Type B pancreatic cell (in vitro differentiated cells): ENCODE data around the gene SH3D19. TPM values are rescaled to one million over a fixed set of nuclear protein-coding genes. Genes with fewer than 3 reads are reported as not detected.

Experiments used
- DNase-seq: peaks from one replicate; pipeline ENCODE4 v3.0.0; 2021; ENCODE audit warnings: mixed read lengths; ENCODE audit not compliant: unreplicated experiment; ENCODE audit errors: extremely low spot score
- H3K27ac Mint-ChIP-seq: 2 replicates; pipeline ENCODE4 v1.8.0; 2021; ENCODE audit warnings: mild to moderate bottlenecking, mixed read lengths
- H3K27me3 Mint-ChIP-seq: 2 replicates; pipeline ENCODE4 v1.8.0; 2021; ENCODE audit warnings: mixed read lengths
- H3K36me3 Mint-ChIP-seq: 2 replicates; pipeline ENCODE4 v1.8.0; 2021; ENCODE audit warnings: mixed read lengths
- H3K4me1 Mint-ChIP-seq: one replicate; pipeline ENCODE4 v1.8.0; 2021; ENCODE audit warnings: mixed read lengths; ENCODE audit not compliant: unreplicated experiment
- H3K4me3 Mint-ChIP-seq: 2 replicates; pipeline ENCODE4 v1.8.0; 2021; ENCODE audit warnings: mild to moderate bottlenecking, mixed read lengths
- H3K9me3 Mint-ChIP-seq: 2 replicates; pipeline ENCODE4 v1.8.0; 2021; ENCODE audit warnings: mixed read lengths
- CTCF ChIP-seq: fragments of 200-600 bp; sonication (generic); conservative IDR thresholded peaks from 2 replicates; pipeline ENCODE4 v1.5.0; 2021; ENCODE audit warnings: antibody characterized with exemption, mild to moderate bottlenecking
- total RNA-seq: library from RNA; stranded (reverse); gene quantifications from 2 replicates; pipeline ENCODE4 v1.2.1, GENCODE V29; 2021; ENCODE audit warnings: low replicate concordance

SH3D19 gene
- total RNA-seq, 1 donor from 2014 or later: 24.3 TPM

- H3K9me3 Mint-ChIP-seq: no peaks in the 10 kb centered on the region
- H3K27me3 Mint-ChIP-seq: no peaks in the 10 kb centered on the region
- no peaks in the 10 kb centered on the region for H3K4me1 Mint-ChIP-seq
- H3K4me3 Mint-ChIP-seq: no peak overlapping the region
- peaks cover 19% of the 10 kb centered on the region for H3K36me3 Mint-ChIP-seq
- H3K27ac Mint-ChIP-seq: no peak overlapping the region
- TF ChIP-seq CTCF: no peak
- no peak for DNase-seq
Measured at GRCh38 chr4:151215295-151215694, 110.1 kb downstream of the SH3D19 start.

- Mint-ChIP-seq H3K4me1 (peaks cover 9% of the 10 kb centered on the region), H3K9me3 (no peaks in the 10 kb centered on the region), H3K4me3 (no peak overlapping the region), H3K36me3 (peaks cover 4% of the 10 kb centered on the region), H3K27ac (no peak overlapping the region), H3K27me3 (no peaks in the 10 kb centered on the region)
- TF ChIP-seq CTCF: no peak
- no peak for DNase-seq
Measured at GRCh38 chr4:151207868-151208267, 117.5 kb downstream of the SH3D19 start.

- peaks cover 12% of the 10 kb centered on the region for H3K4me1 Mint-ChIP-seq
- no peak for DNase-seq
- H3K36me3 Mint-ChIP-seq: no peaks in the 10 kb centered on the region
- no peaks in the 10 kb centered on the region for H3K9me3 Mint-ChIP-seq
- H3K4me3 Mint-ChIP-seq: no peak overlapping the region
- TF ChIP-seq CTCF: no peak
- H3K27me3 Mint-ChIP-seq: no peaks in the 10 kb centered on the region
- no peak overlapping the region for H3K27ac Mint-ChIP-seq
Measured at GRCh38 chr4:151207186-151207585, 118.2 kb downstream of the SH3D19 start.

GRCh38 chr4:151206241-151207005 is 119.0 kb downstream of the SH3D19 start:
- no peak for DNase-seq
- no peak overlapping the region for H3K4me3 Mint-ChIP-seq
- no peaks in the 10 kb centered on the region for H3K9me3 Mint-ChIP-seq
- H3K36me3 Mint-ChIP-seq: no peaks in the 10 kb centered on the region
- no peak for TF ChIP-seq CTCF
- H3K27ac Mint-ChIP-seq: no peak overlapping the region
- no peaks in the 10 kb centered on the region for H3K27me3 Mint-ChIP-seq
- peaks cover 12% of the 10 kb centered on the region for H3K4me1 Mint-ChIP-seq

GRCh38 chr4:151205722-151206121 is 119.7 kb downstream of the SH3D19 start:
- no peaks in the 10 kb centered on the region for H3K27me3 Mint-ChIP-seq
- TF ChIP-seq CTCF: no peak
- no peak overlapping the region for H3K27ac Mint-ChIP-seq
- no peak overlapping the region for H3K4me3 Mint-ChIP-seq
- peaks cover 12% of the 10 kb centered on the region for H3K4me1 Mint-ChIP-seq
- H3K9me3 Mint-ChIP-seq: no peaks in the 10 kb centered on the region
- H3K36me3 Mint-ChIP-seq: no peaks in the 10 kb centered on the region
- no peak for DNase-seq
